ENCODE results near the gene MYO9B.

DNA sequence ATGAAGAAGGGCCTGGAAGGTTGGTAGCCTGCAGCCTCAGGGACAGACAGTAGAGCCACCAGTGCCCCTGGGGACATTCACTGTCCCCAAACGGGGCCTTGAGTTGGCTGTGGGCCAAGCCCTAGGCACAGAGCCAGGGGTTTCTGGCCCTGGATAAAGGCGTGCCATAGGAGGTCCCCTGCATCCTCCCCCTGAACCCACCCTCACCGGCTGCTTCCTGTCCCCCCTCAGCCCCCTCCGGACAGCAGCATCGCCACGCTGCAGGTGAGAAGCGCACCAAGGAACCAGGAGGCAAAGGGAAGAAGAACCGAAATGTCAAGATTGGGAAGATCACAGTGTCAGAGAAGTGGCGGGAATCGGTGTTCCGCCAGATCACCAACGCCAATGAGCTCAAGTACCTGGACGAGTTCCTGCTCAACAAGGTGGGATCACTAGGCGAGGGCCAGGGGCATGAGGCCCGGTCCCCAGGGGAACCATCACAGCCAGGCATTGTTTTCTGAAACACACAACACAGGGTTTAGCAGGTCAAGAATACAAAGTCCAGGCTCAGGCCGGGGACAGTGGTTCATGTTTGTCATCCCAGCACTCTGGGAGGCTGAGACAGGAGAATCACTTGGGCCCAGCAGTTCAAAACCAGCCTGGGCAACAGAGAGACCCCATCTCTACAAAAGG, 125.0 kb downstream of the MYO9B start:
- no peak for TF ChIP-seq EZH2 (IDR thresholded peaks at IDR 0.05; ENCODE audit: borderline replicate concordance, low read length)
- TF ChIP-seq, protein P1, sequence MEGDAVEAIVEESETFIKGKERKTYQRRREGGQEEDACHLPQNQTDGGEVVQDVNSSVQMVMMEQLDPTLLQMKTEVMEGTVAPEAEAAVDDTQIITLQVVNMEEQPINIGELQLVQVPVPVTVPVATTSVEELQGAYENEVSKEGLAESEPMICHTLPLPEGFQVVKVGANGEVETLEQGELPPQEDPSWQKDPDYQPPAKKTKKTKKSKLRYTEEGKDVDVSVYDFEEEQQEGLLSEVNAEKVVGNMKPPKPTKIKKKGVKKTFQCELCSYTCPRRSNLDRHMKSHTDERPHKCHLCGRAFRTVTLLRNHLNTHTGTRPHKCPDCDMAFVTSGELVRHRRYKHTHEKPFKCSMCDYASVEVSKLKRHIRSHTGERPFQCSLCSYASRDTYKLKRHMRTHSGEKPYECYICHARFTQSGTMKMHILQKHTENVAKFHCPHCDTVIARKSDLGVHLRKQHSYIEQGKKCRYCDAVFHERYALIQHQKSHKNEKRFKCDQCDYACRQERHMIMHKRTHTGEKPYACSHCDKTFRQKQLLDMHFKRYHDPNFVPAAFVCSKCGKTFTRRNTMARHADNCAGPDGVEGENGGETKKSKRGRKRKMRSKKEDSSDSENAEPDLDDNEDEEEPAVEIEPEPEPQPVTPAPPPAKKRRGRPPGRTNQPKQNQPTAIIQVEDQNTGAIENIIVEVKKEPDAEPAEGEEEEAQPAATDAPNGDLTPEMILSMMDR (IDR thresholded peaks at IDR 0.05; ENCODE audit: low read length), result no peak
